Measurements from ENCODE around the gene RNU7-1. TPM values are rescaled to one million over a fixed set of nuclear protein-coding genes. Genes with fewer than 3 reads are reported as not detected.

The RNU7-1 gene
- total RNA-seq, 3 donors from 2014 or later, result not detected

- intact Hi-C loops (cut with DNase I; ENCODE audit: low total_unique reads), result no loop called here
- Histone ChIP-seq H3K27me3 (no peaks in the 10 kb centered on the region), H3K9me3 (no peaks in the 10 kb centered on the region), H3K27ac (peak overlapping the region in 1 of 2 donors; percentile 16), H3K36me3 (no peaks in the 10 kb centered on the region), H3K4me1 (no peaks in the 10 kb centered on the region), H3K4me3 (no peak overlapping the region)
- TF ChIP-seq, protein P1, sequence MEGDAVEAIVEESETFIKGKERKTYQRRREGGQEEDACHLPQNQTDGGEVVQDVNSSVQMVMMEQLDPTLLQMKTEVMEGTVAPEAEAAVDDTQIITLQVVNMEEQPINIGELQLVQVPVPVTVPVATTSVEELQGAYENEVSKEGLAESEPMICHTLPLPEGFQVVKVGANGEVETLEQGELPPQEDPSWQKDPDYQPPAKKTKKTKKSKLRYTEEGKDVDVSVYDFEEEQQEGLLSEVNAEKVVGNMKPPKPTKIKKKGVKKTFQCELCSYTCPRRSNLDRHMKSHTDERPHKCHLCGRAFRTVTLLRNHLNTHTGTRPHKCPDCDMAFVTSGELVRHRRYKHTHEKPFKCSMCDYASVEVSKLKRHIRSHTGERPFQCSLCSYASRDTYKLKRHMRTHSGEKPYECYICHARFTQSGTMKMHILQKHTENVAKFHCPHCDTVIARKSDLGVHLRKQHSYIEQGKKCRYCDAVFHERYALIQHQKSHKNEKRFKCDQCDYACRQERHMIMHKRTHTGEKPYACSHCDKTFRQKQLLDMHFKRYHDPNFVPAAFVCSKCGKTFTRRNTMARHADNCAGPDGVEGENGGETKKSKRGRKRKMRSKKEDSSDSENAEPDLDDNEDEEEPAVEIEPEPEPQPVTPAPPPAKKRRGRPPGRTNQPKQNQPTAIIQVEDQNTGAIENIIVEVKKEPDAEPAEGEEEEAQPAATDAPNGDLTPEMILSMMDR (IDR thresholded peaks at IDR 0.05), result no peak
- no peak for TF ChIP-seq POLR2AphosphoS5 (IDR thresholded peaks at IDR 0.05)
- TF ChIP-seq POLR2A (IDR thresholded peaks at IDR 0.05), result no peak
- no peak for DNase-seq (ENCODE audit: low spot score in 2 of 2)
These were observed 43.6 kb upstream of the RNU7-1 start for GRCh38 chr12:6899837-6900519.

GRCh38 chr12:6902448-6902847, 41.2 kb upstream of the RNU7-1 start:
- Histone ChIP-seq H3K9me3 (no peaks in the 10 kb centered on the region), H3K4me3 (no peak overlapping the region), H3K4me1 (no peaks in the 10 kb centered on the region), H3K27ac (no peak overlapping the region), H3K27me3 (no peaks in the 10 kb centered on the region), H3K36me3 (no peaks in the 10 kb centered on the region)
- no peak for DNase-seq (ENCODE audit: low spot score in 2 of 2)
- TF ChIP-seq POLR2A (IDR thresholded peaks at IDR 0.05), result no peak
- TF ChIP-seq POLR2AphosphoS5 (IDR thresholded peaks at IDR 0.05), result no peak
- TF ChIP-seq, protein P1 (IDR thresholded peaks at IDR 0.05), result no peak
- intact Hi-C loops (cut with DNase I; ENCODE audit: low total_unique reads), result no loop called here

- Histone ChIP-seq H3K27ac (peak overlapping the region; percentile 93 to 94), H3K4me3 (no peak overlapping the region)
- intact Hi-C loops (cut with DNase I; ENCODE audit: low total_unique reads), result no loop called here
These were observed 39.9 kb upstream of the RNU7-1 start for GRCh38 chr12:6903722-6904121.

GRCh38 chr12:6904280-6905276, 39.0 kb upstream of the RNU7-1 start, which contains the start of gene LRRC23:
Gene LRRC23 (plus strand): TSS chr12:6904822. CDS start chr12:6905634, 812 bp downstream.
- no peaks in the 10 kb centered on the region for H3K27me3 ChIP-seq
- peak; percentile 98 for DNase-seq (ENCODE audit: low spot score in 2 of 2)
- no peaks in the 10 kb centered on the region for H3K4me1 ChIP-seq
- H3K36me3 ChIP-seq, result no peaks in the 10 kb centered on the region
- H3K4me3 ChIP-seq, result peak within 1 kb of the TSS; percentile 56 to 77 (median 72)
- TF ChIP-seq POLR2A (IDR thresholded peaks at IDR 0.05) (peak; percentile 83), POLR2AphosphoS5 (IDR thresholded peaks at IDR 0.05) (peak; percentile 79 to 94 (median 82))
- TF ChIP-seq, protein P1 (IDR thresholded peaks at IDR 0.05), result no peak
- peak within 1 kb of the TSS; percentile 93 to 94 for H3K27ac ChIP-seq
- H3K9me3 ChIP-seq, result no peaks in the 10 kb centered on the region
- intact Hi-C loops (cut with DNase I; ENCODE audit: low total_unique reads), result no loop called here

More at GRCh38 chr12:6903722-6904121, 39.9 kb upstream of the RNU7-1 start:
- DNase-seq (ENCODE audit: low spot score in 2 of 2), result no peak
- H3K4me1 ChIP-seq, result no peaks in the 10 kb centered on the region
- H3K36me3 ChIP-seq, result no peaks in the 10 kb centered on the region
- TF ChIP-seq POLR2AphosphoS5 (IDR thresholded peaks at IDR 0.05) (no peak), POLR2A (IDR thresholded peaks at IDR 0.05) (no peak)
- TF ChIP-seq, protein P1 (IDR thresholded peaks at IDR 0.05), result no peak
- H3K9me3 ChIP-seq, result no peaks in the 10 kb centered on the region
- H3K27me3 ChIP-seq, result no peaks in the 10 kb centered on the region

Measured in breast epithelium (tissue), 4 donors.